GM12872 (cell line): ENCODE results near the gene ITM2C.

ENCODE experiments used
- TF ChIP-seq, protein P1 (sequence below): IDR thresholded peaks from 3 replicates; pipeline ENCODE4 v1.5.1; 2011; ENCODE audit warnings: low read depth, mild to moderate bottlenecking, low read length, moderate library complexity; ENCODE audit not compliant: insufficient read depth

The ITM2C gene

DNA sequence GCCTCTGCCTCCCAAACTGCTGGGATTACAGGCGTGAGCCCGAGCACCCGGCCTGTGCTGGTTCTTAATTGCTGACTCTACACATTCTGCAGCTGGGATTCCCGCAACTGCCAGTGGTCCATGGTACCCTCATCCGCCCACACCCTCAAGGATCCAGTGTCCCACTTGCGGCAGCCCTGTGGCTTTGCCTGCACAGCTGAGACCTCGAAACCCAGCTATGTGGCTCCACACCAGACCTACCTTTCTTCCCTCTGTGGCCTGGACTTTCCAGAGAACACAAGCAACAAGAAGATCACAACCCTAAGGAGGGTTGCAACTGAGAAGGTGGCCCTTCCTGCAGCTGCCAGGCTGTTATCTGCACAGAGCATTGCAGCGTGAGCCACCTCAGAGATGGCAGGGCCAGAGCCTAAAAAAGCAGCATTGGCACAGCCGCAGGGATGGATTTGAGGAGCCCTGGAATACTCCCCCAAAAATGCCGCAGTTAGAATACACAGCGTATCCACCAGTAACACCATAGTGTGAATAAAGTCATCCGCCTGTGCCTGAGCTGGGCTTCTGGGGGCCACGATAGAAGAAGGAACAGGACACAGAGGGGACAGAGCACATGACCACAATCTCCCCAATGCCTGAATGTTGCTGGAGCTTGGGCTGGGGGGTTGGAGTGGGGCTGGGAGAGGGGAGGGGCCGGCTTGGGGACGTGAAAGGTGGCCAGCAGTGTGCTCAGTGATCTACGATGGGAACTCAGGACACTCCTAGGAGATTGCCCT, 58.4 kb downstream of the ITM2C start:
- TF ChIP-seq, protein P1, sequence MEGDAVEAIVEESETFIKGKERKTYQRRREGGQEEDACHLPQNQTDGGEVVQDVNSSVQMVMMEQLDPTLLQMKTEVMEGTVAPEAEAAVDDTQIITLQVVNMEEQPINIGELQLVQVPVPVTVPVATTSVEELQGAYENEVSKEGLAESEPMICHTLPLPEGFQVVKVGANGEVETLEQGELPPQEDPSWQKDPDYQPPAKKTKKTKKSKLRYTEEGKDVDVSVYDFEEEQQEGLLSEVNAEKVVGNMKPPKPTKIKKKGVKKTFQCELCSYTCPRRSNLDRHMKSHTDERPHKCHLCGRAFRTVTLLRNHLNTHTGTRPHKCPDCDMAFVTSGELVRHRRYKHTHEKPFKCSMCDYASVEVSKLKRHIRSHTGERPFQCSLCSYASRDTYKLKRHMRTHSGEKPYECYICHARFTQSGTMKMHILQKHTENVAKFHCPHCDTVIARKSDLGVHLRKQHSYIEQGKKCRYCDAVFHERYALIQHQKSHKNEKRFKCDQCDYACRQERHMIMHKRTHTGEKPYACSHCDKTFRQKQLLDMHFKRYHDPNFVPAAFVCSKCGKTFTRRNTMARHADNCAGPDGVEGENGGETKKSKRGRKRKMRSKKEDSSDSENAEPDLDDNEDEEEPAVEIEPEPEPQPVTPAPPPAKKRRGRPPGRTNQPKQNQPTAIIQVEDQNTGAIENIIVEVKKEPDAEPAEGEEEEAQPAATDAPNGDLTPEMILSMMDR: no peak

GRCh38 chr2:230924092-230924469, 59.3 kb downstream of the ITM2C start:
- TF ChIP-seq, protein P1: no peak

DNA sequence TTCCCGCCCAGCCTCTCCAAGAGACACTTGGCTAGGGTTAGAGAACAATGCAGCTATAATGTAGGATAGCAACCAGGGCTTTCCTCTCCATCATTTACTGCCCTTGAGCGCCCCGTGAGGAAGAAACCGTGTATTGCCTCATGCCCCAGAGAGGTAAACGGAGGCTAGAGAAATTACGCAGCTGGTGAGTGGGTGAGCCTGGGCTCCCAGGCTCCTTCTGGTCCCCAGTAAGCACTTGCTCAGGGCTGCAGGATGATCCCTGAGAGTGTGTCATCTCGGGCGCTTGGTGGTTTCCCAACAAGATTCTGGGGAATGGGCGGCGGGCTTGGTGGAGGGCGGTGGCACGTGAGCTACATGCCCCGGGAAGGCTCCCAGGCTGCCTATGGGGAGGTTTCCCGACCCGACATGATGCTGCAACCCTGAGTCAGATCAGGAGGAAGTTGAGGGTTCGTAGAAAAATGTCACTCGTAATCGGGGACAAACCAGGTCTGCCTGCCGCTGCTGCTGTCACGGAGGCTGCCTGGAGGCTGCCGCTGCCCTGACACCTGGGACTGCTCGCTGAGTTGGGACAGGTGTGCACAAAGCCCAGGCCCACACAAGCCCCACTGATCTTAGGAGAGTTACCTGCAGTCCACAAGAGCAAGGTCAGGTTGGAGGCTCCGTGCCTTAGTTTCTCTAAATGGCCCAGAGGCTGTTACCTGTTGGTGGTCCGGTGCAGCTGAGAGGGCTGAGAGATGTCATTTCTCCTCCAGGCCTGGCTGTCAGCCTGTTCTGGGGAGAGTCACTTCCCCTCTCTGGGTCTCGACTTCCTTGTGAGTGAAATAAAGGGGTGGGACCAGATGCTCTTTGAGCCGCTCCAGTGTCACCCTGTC, 60.0 kb downstream of the ITM2C start, which contains the start of gene GPR55:
Gene GPR55 (minus strand): TSS at position 773 of the 872 bp plus-strand sequence. CDS start 14,280 bp downstream, outside the sequence.
- TF ChIP-seq, protein P1: peak; percentile 84

- TF ChIP-seq, protein P1: no peak
These were observed 60.7 kb downstream of the ITM2C start for GRCh38 chr2:230925443-230925878.

- TF ChIP-seq, protein P1: peak; percentile 56
These were observed 61.4 kb downstream of the ITM2C start for GRCh38 chr2:230925879-230926765.

DNA sequence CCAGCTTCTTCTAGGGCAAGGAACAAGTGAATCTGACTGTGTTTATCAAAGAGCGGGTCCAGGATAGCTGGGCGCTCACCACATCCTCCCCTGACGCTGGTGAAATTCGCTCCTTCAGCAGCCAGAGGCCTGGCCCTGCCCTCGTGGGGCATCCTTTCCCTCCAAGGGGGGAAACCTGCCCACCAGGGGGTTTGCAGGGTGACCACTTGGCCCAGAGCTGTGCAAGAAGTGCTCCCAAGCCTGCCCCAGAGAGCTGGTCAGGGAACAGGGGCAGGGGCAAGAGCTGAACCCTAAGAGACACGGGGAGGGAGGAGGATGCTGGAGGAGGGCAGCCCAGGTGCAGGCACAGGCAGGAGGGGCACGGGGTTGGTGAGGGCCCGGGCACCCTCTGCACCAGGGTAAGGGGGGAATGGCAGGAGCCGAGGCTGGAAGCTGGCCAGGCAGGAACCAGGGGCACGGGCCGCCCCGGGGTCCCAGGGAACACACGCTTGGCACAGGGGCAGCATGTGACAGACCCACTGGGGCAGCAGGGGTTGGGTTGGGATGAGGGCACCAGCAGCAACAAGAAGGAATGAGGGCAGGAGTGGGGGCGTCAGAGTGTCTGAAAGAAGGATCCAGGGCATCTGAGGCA, 63.1 kb downstream of the ITM2C start:
- TF ChIP-seq, protein P1: no peak
